ENCODE results near the gene AIFM3. TPM values are rescaled to one million over a fixed set of nuclear protein-coding genes. Genes with fewer than 3 reads are reported as not detected.

The AIFM3 gene
- total RNA-seq, 1 experiment from 2014 or later, result 2.6 TPM

GRCh38 chr22:20982563-20982882 is 15.5 kb downstream of the AIFM3 start:
- POLR2A ChIA-PET, result interaction anchor here (0.6 to 1.7 kb wide), 11 partner anchors 11 to 97 kb away, joined by 3 to 11 read pairs (median 3); partner anchors contain the start of gene THAP7
- TF ChIP-seq ZSCAN18 (CRISPR knock-in tag; IDR thresholded peaks at IDR 0.05) (no peak), ELF4 (CRISPR knock-in tag; IDR thresholded peaks at IDR 0.05; ENCODE audit: low read depth) (no peak), E2F4 (CRISPR knock-in tag; IDR thresholded peaks at IDR 0.05; ENCODE audit: borderline replicate concordance, low read depth) (no peak)
- no peak overlapping the region; the same call in 1 of the 2 replicates for H3K27ac Mint-ChIP-seq

GRCh38 chr22:20983081-20983771 is 16.2 kb downstream of the AIFM3 start:
- Mint-ChIP-seq H3K27ac (no peak overlapping the region), H3K4me1 (peaks cover 30% of the 10 kb centered on the region), H3K4me3 (peak overlapping the region; percentile 96), H3K9me3 (peaks cover 9% of the 10 kb centered on the region), H3K36me3 (peaks cover 26% of the 10 kb centered on the region), H3K27me3 (ENCODE audit: low read depth) (peaks cover 26% of the 10 kb centered on the region)
- CTCF ChIA-PET, result interaction anchor here (0.6 to 2.4 kb wide), 4 partner anchors 15 to 85 kb away, joined by 3 to 16 read pairs (median 8); no protein-coding TSS in a partner anchor
- no peak for ATAC-seq
- POLR2A ChIA-PET, result no interaction called here
- TF ChIP-seq ERG (CRISPR knock-in tag; IDR thresholded peaks at IDR 0.05), result no peak
- TF ChIP-seq TCF7 (CRISPR knock-in tag; IDR thresholded peaks at IDR 0.05; ENCODE audit: low read depth), result no peak
- TF ChIP-seq CDX4 (CRISPR knock-in tag; IDR thresholded peaks at IDR 0.05; ENCODE audit: borderline replicate concordance), result no peak
- TF ChIP-seq ZNF219 (CRISPR knock-in tag; IDR thresholded peaks at IDR 0.05; ENCODE audit: borderline replicate concordance), result no peak
- no peak for TF ChIP-seq CBFB (CRISPR knock-in tag; IDR thresholded peaks at IDR 0.05; ENCODE audit: low read depth)
- no peak for TF ChIP-seq HMGA2 (CRISPR knock-in tag; IDR thresholded peaks at IDR 0.05)
- TF ChIP-seq PREB (CRISPR knock-in tag; IDR thresholded peaks at IDR 0.05; ENCODE audit: borderline replicate concordance), result no peak
- TF ChIP-seq SOX15 (CRISPR knock-in tag; IDR thresholded peaks at IDR 0.05), result no peak
- TF ChIP-seq E2F5 (CRISPR knock-in tag; IDR thresholded peaks at IDR 0.05), result no peak
- no peak for TF ChIP-seq FOXK1 (CRISPR knock-in tag; IDR thresholded peaks at IDR 0.05)
- no peak for DNase-seq (ENCODE audit: low spot score)

More at GRCh38 chr22:20982563-20982882, 15.5 kb downstream of the AIFM3 start:
- Mint-ChIP-seq H3K4me3 (peak overlapping the region; percentile 96), H3K4me1 (peaks cover 30% of the 10 kb centered on the region), H3K9me3 (peaks cover 12% of the 10 kb centered on the region), H3K27me3 (ENCODE audit: low read depth) (peaks cover 30% of the 10 kb centered on the region), H3K36me3 (peaks cover 27% of the 10 kb centered on the region)
- CTCF ChIA-PET, result interaction anchor here (0.6 to 2.5 kb wide), 27 partner anchors 8 to 677 kb away, joined by 3 to 35 read pairs (median 4); partner anchors contain the start of genes CRKL, P2RX6 and THAP7
- peak; percentile 1; the same call in 1 of the 2 replicates for ATAC-seq
- DNase-seq (ENCODE audit: low spot score), result no peak

- CTCF ChIA-PET, result interaction anchor here (0.5 kb wide), 1 partner anchor 1159 kb away, joined by 4 read pairs; no protein-coding TSS in a partner anchor
- peaks cover 16% of the 10 kb centered on the region for H3K4me1 Mint-ChIP-seq
- H3K27ac Mint-ChIP-seq, result no peak overlapping the region
- DNase-seq (ENCODE audit: low spot score) (no peak), ATAC-seq (no peak)
- H3K27me3 Mint-ChIP-seq (ENCODE audit: low read depth), result peaks cover 6% of the 10 kb centered on the region
- POLR2A ChIA-PET, result no interaction called here
- H3K4me3 Mint-ChIP-seq, result no peak overlapping the region
- H3K36me3 Mint-ChIP-seq, result peaks cover 19% of the 10 kb centered on the region
- H3K9me3 Mint-ChIP-seq, result no peaks in the 10 kb centered on the region
- TF ChIP-seq TP53 (CRISPR knock-in tag; IDR thresholded peaks at IDR 0.05) (no peak), SMAD4 (CRISPR knock-in tag; IDR thresholded peaks at IDR 0.05) (no peak), ATF1 (CRISPR knock-in tag; IDR thresholded peaks at IDR 0.05) (no peak), ZNF281 (CRISPR knock-in tag; IDR thresholded peaks at IDR 0.05) (no peak), MLX (CRISPR knock-in tag; IDR thresholded peaks at IDR 0.05) (no peak), TEAD4 (CRISPR knock-in tag; IDR thresholded peaks at IDR 0.05) (no peak), TCF7 (CRISPR knock-in tag; IDR thresholded peaks at IDR 0.05; ENCODE audit: low read depth) (no peak), SOX15 (CRISPR knock-in tag; IDR thresholded peaks at IDR 0.05) (no peak)
These were observed 18.7 kb downstream of the AIFM3 start for GRCh38 chr22:20985720-20986119.

All from WTC11 (cell line).